HepG2 (cell line): Measurements from ENCODE around the gene LILRB3. TPM values are rescaled to one million over a fixed set of nuclear protein-coding genes. Genes with fewer than 3 reads are reported as not detected.
A peak's percentile ranks its signal among the peaks of the same experiment; 100 is the strongest.

Experiments
- CREB3 ChIP-seq: sonication (generic); formaldehyde crosslinking; IDR thresholded peaks from 2 replicates; pipeline ENCODE4 v1.5.0; 2020; ENCODE audit warnings: missing genetic modification reagents
- DBP ChIP-seq: sonication (generic); formaldehyde crosslinking; IDR thresholded peaks from 2 replicates; pipeline ENCODE4 v1.4.0; 2020; ENCODE audit warnings: missing genetic modification reagents; ENCODE audit errors: not compliant biosample characterization
- DDIT3 ChIP-seq: sonication (generic); formaldehyde crosslinking; IDR thresholded peaks from 2 replicates; pipeline ENCODE4 v1.4.0; 2020; ENCODE audit warnings: mild to moderate bottlenecking, missing genetic modification reagents
- DNMT1 ChIP-seq: sonication (generic); formaldehyde crosslinking; IDR thresholded peaks from 2 replicates; pipeline ENCODE4 v1.5.1; 2020; ENCODE audit warnings: mild to moderate bottlenecking, missing genetic modification reagents
- E2F5 ChIP-seq: sonication (generic); formaldehyde crosslinking; conservative IDR thresholded peaks from 2 replicates; pipeline ENCODE4 v1.4.0; 2020; ENCODE audit warnings: missing genetic modification reagents
- GABPB1 ChIP-seq: IDR thresholded peaks from 2 replicates; pipeline ENCODE4 v1.6.1; 2016; ENCODE audit warnings: mild to moderate bottlenecking, missing genetic modification reagents, moderate library complexity, missing compliant biosample characterization
- GTF3A ChIP-seq: sonication (generic); formaldehyde crosslinking; conservative IDR thresholded peaks from 2 replicates; pipeline ENCODE4 v1.4.0; 2020; ENCODE audit warnings: mild to moderate bottlenecking, missing genetic modification reagents
- LCORL ChIP-seq, 2 experiments: fragments of 450-650 bp in 1 of 2; sonication (generic) in 1 of 2; formaldehyde crosslinking in 1 of 2; IDR thresholded peaks; 2 replicates each; pipeline versions ENCODE4 v1.5.0 to v1.6.1; 2017 to 2020; ENCODE audit warnings: antibody characterized with exemption in 1 of 2, missing genetic modification reagents in 1 of 2
- MBNL3 ChIP-seq: fragments of 250-450 bp; sonication (Bioruptor Pico); conservative IDR thresholded peaks from 2 replicates; pipeline ENCODE4 v1.8.0; 2022; ENCODE audit warnings: mild to moderate bottlenecking, inconsistent platforms
- NR1H2 ChIP-seq: sonication (generic); formaldehyde crosslinking; IDR thresholded peaks from 2 replicates; pipeline ENCODE4 v1.8.1; 2022; ENCODE audit warnings: low read depth, missing genetic modification reagents, borderline replicate concordance
- SOX13 ChIP-seq, 3 experiments: fragments of 450-650 bp in 1 of 3; sonication (generic) in 1 of 3; formaldehyde crosslinking in 1 of 3; IDR thresholded peaks in 2 of 3; conservative IDR thresholded peaks in 1 of 3; 2 replicates each; pipeline versions ENCODE4 v1.5.0 to v1.6.1; 2016 to 2020; ENCODE audit warnings: antibody characterized with exemption in 1 of 3, mild to moderate bottlenecking in 1 of 3, missing compliant biosample characterization in 1 of 3, missing genetic modification reagents in 1 of 3, moderate library complexity in 1 of 3
- SP1 ChIP-seq, 2 experiments: fragments of 450-650 bp in 1 of 2; sonication (generic) in 1 of 2; formaldehyde crosslinking in 1 of 2; IDR thresholded peaks; 2 replicates each; pipeline versions ENCODE4 v1.4.0 to v1.6.1; 2016 to 2020; ENCODE audit warnings: missing genetic modification reagents in 1 of 2
- STAT6 ChIP-seq: sonication (generic); formaldehyde crosslinking; IDR thresholded peaks from 2 replicates; pipeline ENCODE4 v1.4.0; 2020; ENCODE audit warnings: missing genetic modification reagents, mild to moderate bottlenecking, borderline replicate concordance
- ZBTB3 ChIP-seq: sonication (generic); formaldehyde crosslinking; IDR thresholded peaks from 2 replicates; pipeline ENCODE4 v1.4.0; 2020; ENCODE audit warnings: low read depth, mild to moderate bottlenecking, moderate library complexity, missing genetic modification reagents, borderline replicate concordance
- ZNF18 ChIP-seq: sonication (generic); formaldehyde crosslinking; IDR thresholded peaks from 2 replicates; pipeline ENCODE4 v1.8.0; 2022; ENCODE audit warnings: mild to moderate bottlenecking, missing genetic modification reagents; ENCODE audit not compliant: insufficient replicate concordance
- ZNF253 ChIP-seq: sonication (generic); formaldehyde crosslinking; IDR thresholded peaks from 2 replicates; pipeline ENCODE4 v1.8.0; 2022; ENCODE audit warnings: mild to moderate bottlenecking, missing genetic modification reagents, borderline replicate concordance
- ZNF567 ChIP-seq: sonication (generic); formaldehyde crosslinking; IDR thresholded peaks from 2 replicates; pipeline ENCODE4 v1.8.1; 2023; ENCODE audit warnings: mild to moderate bottlenecking, missing genetic modification reagents, borderline replicate concordance
- ZNF710 ChIP-seq: sonication (generic); formaldehyde crosslinking; IDR thresholded peaks from 2 replicates; pipeline ENCODE4 v1.5.0; 2020; ENCODE audit warnings: mild to moderate bottlenecking, missing genetic modification reagents, borderline replicate concordance
- polyA plus RNA-seq, 8 experiments: library from polyadenylated mRNA; depleted of rRNA in 3 of 8; stranded (reverse) in 7 of 8; unstranded in 1 of 8; fragments of >200 nt; fragmentation: Illumina TruSeq in 4 of 8; extraction: Trizol in 4 of 8; gene quantifications; 2 replicates each; pipeline versions ENCODE4 v1.2.1 to v1.2.3, GENCODE V29; 2011 to 2016; ENCODE audit warnings: low read depth in 4 of 8, missing spikeins in 1 of 8, mixed read lengths in 1 of 8; ENCODE audit not compliant: insufficient read depth in 1 of 8
- total RNA-seq, 5 experiments: library from RNA; depleted of rRNA; stranded (reverse); fragments of >200 nt; fragmentation: Illumina TruSeq; extraction: Trizol; gene quantifications; 2 replicates each; pipeline ENCODE4 v1.2.3, GENCODE V29; 2016; ENCODE audit warnings: low read depth in 1 of 5

The LILRB3 gene
- total and polyA plus RNA-seq, 2 of the 13 experiments (the other 11 are each of a cell fraction or from before 2014, with no cell fraction given): 0.22 TPM; not detected in 1

- TF ChIP-seq SOX13 (IDR thresholded peaks at IDR 0.05) (no peak), SOX13 (CRISPR knock-in tag; conservative IDR thresholded peaks at IDR 0.05 in 1 of 2, IDR thresholded peaks at IDR 0.05 in 1 of 2) (peak in 1 of 2 experiments; percentile 24; a peak in 1 of 4 replicates), ZNF18 (CRISPR knock-in tag) (no peak), E2F5 (CRISPR knock-in tag) (no peak), SP1 (IDR thresholded peaks at IDR 0.05) (no peak), SP1 (CRISPR knock-in tag; IDR thresholded peaks at IDR 0.05) (no peak), ZNF710 (no peak), DNMT1 (CRISPR knock-in tag) (no peak), DBP (CRISPR knock-in tag) (no peak), NR1H2 (CRISPR knock-in tag) (no peak), ZNF567 (CRISPR knock-in tag) (no peak), GABPB1 (CRISPR knock-in tag) (no peak), ZBTB3 (CRISPR knock-in tag) (no peak), ZNF253 (no peak), GTF3A (no peak), LCORL (IDR thresholded peaks at IDR 0.05) (no peak), LCORL (CRISPR knock-in tag; IDR thresholded peaks at IDR 0.05) (no peak), CREB3 (CRISPR knock-in tag) (no peak), STAT6 (CRISPR knock-in tag) (no peak), DDIT3 (CRISPR knock-in tag) (no peak), MBNL3 (CRISPR knock-in tag) (no peak)
Measured at GRCh38 chr19:54203151-54203611, 19.6 kb downstream of the LILRB3 start (continued).
